CD14-positive monocyte (primary cell): Measurements from ENCODE around the gene SLC27A5. TPM values are rescaled to one million over a fixed set of nuclear protein-coding genes. Genes with fewer than 3 reads are reported as not detected.
"Not testable (repeated sequence)": the region's sequence is repeated elsewhere in the genome, so short reads cannot be mapped to it uniquely, and the experiment has no call there.

Experiments used
- DNase-seq, 3 donors: peaks; one replicate each; pipeline ENCODE4 v3.0.0-alpha.2; 2011 to 2022
- H2AFZ ChIP-seq: 2 replicates; pipeline ENCODE4 v1.6.0; 2012; ENCODE audit warnings: mild to moderate bottlenecking, low read depth, low read length, inconsistent platforms; ENCODE audit not compliant: insufficient read depth, poor library complexity, severe bottlenecking
- H3K27ac ChIP-seq, 2 donors: 1 replicate in 1 of 2; 2 replicates in 1 of 2; pipeline ENCODE4 v1.5.1; 2012 to 2013; ENCODE audit warnings: low read length in 2 of 2, control low read depth in 1 of 2, inconsistent platforms in 1 of 2, low read depth in 1 of 2, mild to moderate bottlenecking in 1 of 2
- H3K27me3 ChIP-seq, 2 donors: one replicate each; pipeline versions ENCODE4 v1.6.0 to v1.6.1; 2011 to 2013; ENCODE audit warnings: low read length in 2 of 2; ENCODE audit not compliant: control insufficient read depth in 2 of 2, insufficient read depth in 2 of 2
- H3K36me3 ChIP-seq, 2 donors: replicated peaks in 1 of 2; 1 replicate in 1 of 2; 2 replicates in 1 of 2; pipeline versions ENCODE4 v1.5.1 to v1.6.1; 2012 to 2013; ENCODE audit warnings: low read length in 2 of 2, control low read depth in 1 of 2, inconsistent platforms in 1 of 2, mild to moderate bottlenecking in 1 of 2; ENCODE audit not compliant: insufficient read depth in 2 of 2, control insufficient read depth in 1 of 2
- H3K4me1 ChIP-seq, 2 donors: 1 replicate in 1 of 2; 2 replicates in 1 of 2; pipeline versions ENCODE4 v1.5.1 to v1.6.1; 2012 to 2013; ENCODE audit warnings: low read length in 2 of 2, control low read depth in 1 of 2, inconsistent platforms in 1 of 2, mild to moderate bottlenecking in 1 of 2, moderate library complexity in 1 of 2; ENCODE audit not compliant: insufficient read depth in 2 of 2, control insufficient read depth in 1 of 2
- H3K4me2 ChIP-seq: replicated peaks from 2 replicates; pipeline ENCODE3; 2012; ENCODE audit warnings: low read length, moderate library complexity, mild to moderate bottlenecking; ENCODE audit not compliant: poor library complexity, severe bottlenecking; ENCODE audit errors: extremely low read depth
- H3K4me3 ChIP-seq, 3 experiments: fragments of 200-600 bp in 1 of 3; sonication (generic) in 1 of 3; replicated peaks in 1 of 3; 1 replicate in 2 of 3; 2 replicates in 1 of 3; pipeline ENCODE4 v1.5.1; 2011 to 2013; ENCODE audit warnings: low read length in 3 of 3, mild to moderate bottlenecking in 3 of 3, control low read depth in 2 of 3, low read depth in 2 of 3, inconsistent platforms in 1 of 3, moderate library complexity in 1 of 3
- H3K79me2 ChIP-seq: 2 replicates; pipeline ENCODE4 v1.6.0; 2012; ENCODE audit warnings: mild to moderate bottlenecking, control low read depth, inconsistent platforms, low read length, moderate library complexity; ENCODE audit not compliant: insufficient read depth
- H3K9ac ChIP-seq: 2 replicates; pipeline ENCODE4 v1.6.0; 2017; ENCODE audit warnings: low read length, mild to moderate bottlenecking; ENCODE audit not compliant: insufficient read depth, poor library complexity, severe bottlenecking
- H3K9me3 ChIP-seq, 2 donors: replicated peaks in 1 of 2; 1 replicate in 1 of 2; 2 replicates in 1 of 2; pipeline versions ENCODE4 v1.5.1 to v1.6.1; 2012 to 2013; ENCODE audit warnings: low read length in 2 of 2, control low read depth in 1 of 2; ENCODE audit not compliant: control insufficient read depth in 1 of 2, insufficient read depth in 1 of 2
- H4K20me1 ChIP-seq: 2 replicates; pipeline ENCODE4 v1.6.0; 2012; ENCODE audit warnings: mild to moderate bottlenecking, low read length, control low read depth, moderate library complexity; ENCODE audit not compliant: insufficient read depth
- H3K27ac Mint-ChIP-seq, 7 donors: one replicate each; pipeline ENCODE4 v1.8.0; 2020; ENCODE audit warnings: mild to moderate bottlenecking in 7 of 7, mixed read lengths in 7 of 7, moderate library complexity in 6 of 7, inconsistent platforms in 2 of 7
- H3K27me3 Mint-ChIP-seq, 3 donors: one replicate each; pipeline ENCODE4 v1.8.0; 2021 to 2022; ENCODE audit warnings: low read depth in 3 of 3, mild to moderate bottlenecking in 3 of 3, mixed read lengths in 3 of 3, moderate library complexity in 3 of 3, inconsistent platforms in 1 of 3
- H3K36me3 Mint-ChIP-seq, 2 donors: one replicate each; pipeline ENCODE4 v1.8.0; 2020; ENCODE audit warnings: mixed read lengths in 2 of 2, inconsistent platforms in 1 of 2, mild to moderate bottlenecking in 1 of 2
- H3K4me1 Mint-ChIP-seq: one replicate; pipeline ENCODE4 v1.8.0; 2020; ENCODE audit warnings: mild to moderate bottlenecking, mixed read lengths
- H3K4me3 Mint-ChIP-seq, 2 donors: one replicate each; pipeline ENCODE4 v1.8.0; 2020; ENCODE audit warnings: mild to moderate bottlenecking in 2 of 2, mixed read lengths in 2 of 2, moderate library complexity in 1 of 2
- H3K9me3 Mint-ChIP-seq, 7 donors: one replicate each; pipeline ENCODE4 v1.8.0; 2020 to 2022; ENCODE audit warnings: mixed read lengths in 7 of 7, mild to moderate bottlenecking in 6 of 7, moderate library complexity in 6 of 7, inconsistent platforms in 2 of 7
- WGBS: methylation state at CpG from one replicate; pipeline ENCODE4 v1.1.5; 2013; ENCODE audit warnings: missing lambda C conversion rate; ENCODE audit not compliant: insufficient coverage; 5-methylcytosine and 5-hydroxymethylcytosine counted together
- intact Hi-C, 2 donors: fragments of 100-400 bp; cut with micrococcal nuclease; formaldehyde crosslinking; loops; one replicate each; pipeline versions ENCODE4 v1.15.0 to v1.15.1; 2023
- polyA plus RNA-seq, 3 donors: library from polyadenylated mRNA; depleted of rRNA in 1 of 3; unstranded in 2 of 3; stranded (reverse) in 1 of 3; fragments of 300-500 nt in 2 of 3; fragments of >200 nt in 1 of 3; fragmentation: Illumina TruSeq in 2 of 3; gene quantifications; 1 replicate in 2 of 3; 2 replicates in 1 of 3; pipeline ENCODE4 v1.2.3, GENCODE V29; 2012 to 2021
- small RNA-seq: library from RNA; depleted of rRNA; stranded (forward); fragments of <200 nt; gene quantifications from one replicate; pipeline ENCODE3, GENCODE V24; 2012; ENCODE audit warnings: low read depth; ENCODE audit not compliant: insufficient read length

The SLC27A5 gene
- polyA plus RNA-seq, 3 donors, result 1.5 to 2.9 (median 2.8) TPM

DNA sequence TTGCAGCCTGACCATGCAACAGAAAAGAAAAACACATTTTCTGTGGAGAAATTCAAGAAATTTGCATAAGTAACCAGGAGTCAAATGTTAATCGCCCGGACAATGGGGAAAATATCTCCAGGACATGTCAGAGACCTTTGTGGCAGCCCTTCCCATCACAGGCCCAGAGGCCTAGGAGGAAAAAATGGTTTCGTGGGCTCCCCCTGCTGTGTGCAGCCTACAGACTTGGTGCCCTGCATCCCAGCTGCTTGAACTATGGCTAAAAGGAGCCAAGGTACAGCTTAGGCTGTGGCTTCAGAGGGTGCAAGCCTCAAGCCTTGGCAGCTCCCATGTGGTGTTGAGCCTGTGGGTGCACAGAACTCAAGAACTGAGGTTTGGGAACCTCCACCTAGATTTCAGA lies 62.9 kb downstream of the SLC27A5 start:
- WGBS, result 86% methylated on average over 3 of the region's 3 CpGs
- H3K27ac Mint-ChIP-seq, H3K27me3 ChIP-seq, H3K36me3 ChIP-seq, H3K79me2 ChIP-seq, H3K4me3 ChIP-seq, H4K20me1 ChIP-seq, intact Hi-C loops, H3K9ac ChIP-seq, H3K4me2 ChIP-seq, H2AFZ ChIP-seq, DNase-seq, H3K36me3 Mint-ChIP-seq, H3K27ac ChIP-seq, H3K4me3 Mint-ChIP-seq: not testable (repeated sequence)
- peaks cover 11 to 15% of the 10 kb centered on the region in 2 donors for H3K4me1 ChIP-seq
- Mint-ChIP-seq H3K4me1 (peaks cover 16% of the 10 kb centered on the region), H3K9me3 (peaks cover 16 to 39% (median 35%) of the 10 kb centered on the region in 7 donors), H3K27me3 (peaks cover 7 to 19% (median 18%) of the 10 kb centered on the region in 3 donors)
- peaks cover 20 to 24% of the 10 kb centered on the region in 2 donors for H3K9me3 ChIP-seq

Small RNAs within 50 kb of the gene (small RNA-seq; reads per million reads assigned to genes)
- gene MIR6807 (not detected), gene RN7SL525P (not detected), gene RN7SL693P (not detected), gene RNU6-1337P (not detected)

Other genes starting within 250 kb of the SLC27A5 start
- 1 to 10 TPM in 1 of 3 donors, under 1 TPM in 2; 0.05 to 2.4 (median 0.25) TPM for gene ZNF8, start 233.0 kb downstream of the SLC27A5 start, polyA plus RNA-seq
- gene ERVK3-1, start 206.6 kb downstream of the SLC27A5 start, polyA plus RNA-seq, result 10 to 100 TPM; 34.6 to 61.5 (median 38.8) TPM
- gene ZSCAN22, start 185.0 kb downstream of the SLC27A5 start, polyA plus RNA-seq, result 1 to 10 TPM in 1 of 3 donors, under 1 TPM in 2; 0.58 to 1.2 (median 0.99) TPM
- 10 to 100 TPM; 30.2 to 54.5 (median 35.3) TPM for gene A1BG, start 158.5 kb downstream of the SLC27A5 start, polyA plus RNA-seq
- under 1 TPM; 0.28 to 0.60 (median 0.41) TPM for gene ZNF497, start 149.2 kb downstream of the SLC27A5 start, polyA plus RNA-seq
- gene ZNF837, start 131.0 kb downstream of the SLC27A5 start, polyA plus RNA-seq, result under 1 TPM; 0.13 to 0.72 (median 0.33) TPM
- gene RPS5, start 124.7 kb downstream of the SLC27A5 start, polyA plus RNA-seq, result 1,000 to 10,000 TPM in 1 of 3 donors, 100 to 1,000 TPM in 2; 485 to 1,381 (median 580) TPM
- gene RNF225, start 116.3 kb downstream of the SLC27A5 start, polyA plus RNA-seq, result not detected
- gene ZNF584, start 103.3 kb downstream of the SLC27A5 start, polyA plus RNA-seq, result 1 to 10 TPM; 1.2 to 3.1 (median 1.7) TPM
- under 1 TPM; 0.40 to 0.92 (median 0.75) TPM for gene ZNF132, start 71.8 kb downstream of the SLC27A5 start, polyA plus RNA-seq
- 1 to 10 TPM in 1 of 3 donors, under 1 TPM in 2; 0.46 to 3.1 (median 0.82) TPM for gene ZNF324B, start 60.4 kb downstream of the SLC27A5 start, polyA plus RNA-seq
- gene ZNF324, start 44.9 kb downstream of the SLC27A5 start, polyA plus RNA-seq, result 1 to 10 TPM; 4.1 to 5.7 (median 5.3) TPM
- gene ZNF446, start 35.6 kb downstream of the SLC27A5 start, polyA plus RNA-seq, result 1 to 10 TPM; 2.0 to 6.2 (median 2.2) TPM
- 1 to 10 TPM; 2.2 to 5.3 (median 2.6) TPM for gene ZBTB45, start 7.8 kb upstream of the SLC27A5 start, polyA plus RNA-seq
- gene TRIM28, start 32.1 kb upstream of the SLC27A5 start, polyA plus RNA-seq, result 100 to 1,000 TPM in 1 of 3 donors, 10 to 100 TPM in 2; 16.2 to 234 (median 35.0) TPM
- gene CHMP2A, start 43.1 kb upstream of the SLC27A5 start, polyA plus RNA-seq, result 100 to 1,000 TPM; 228 to 323 (median 290) TPM
- 10 to 100 TPM in 2 of 3 donors, 1 to 10 TPM in 1; 7.8 to 84.6 (median 14.3) TPM for gene UBE2M, start 46.6 kb upstream of the SLC27A5 start, polyA plus RNA-seq
- gene MZF1, start 61.3 kb upstream of the SLC27A5 start, polyA plus RNA-seq, result 10 to 100 TPM in 1 of 3 donors, 1 to 10 TPM in 2; 1.6 to 55.6 (median 1.7) TPM